ENCODE data around the gene RNU5D-1.

RNU5D-1 gene

GRCh38 chr1:44730741-44731512 is at the start of gene RNU5D-1:
Gene RNU5D-1 (minus strand): TSS chr1:44731170.
- Histone ChIP-seq H3K4me1 (ENCODE audit: control insufficient read depth, insufficient read depth, low read length) (no peaks in the 10 kb centered on the region), H3K36me3 (ENCODE audit: control insufficient read depth in 2 of 2, insufficient read depth in 1 of 2, low read length in 2 of 2) (no peaks in the 10 kb centered on the region), H3K4me3 (ENCODE audit: low read depth, low read length) (no peak within 1 kb of the TSS; the same call in 1 of the 2 replicates), H3K27ac (ENCODE audit: extremely low read depth, low read depth, low read length) (peak within 1 kb of the TSS; percentile 94), H3K9me3 (ENCODE audit: control insufficient read depth, insufficient read depth, low read depth, low read length) (no peaks in the 10 kb centered on the region)
- ChIA-PET POLR2A (interaction anchor here (0.6 to 5.2 kb wide), 22 partner anchors 8 to 975 kb away, joined by 3 to 102 read pairs (median 4); partner anchors contain the start of genes ARMH1, BEST4, HECTD3 and KIF2C), CTCF (interaction anchor here (0.6 to 7.9 kb wide), 39 partner anchors 7 to 791 kb away, joined by 3 to 87 read pairs (median 4); partner anchors contain the start of genes ARMH1, BEST4, KIF2C and MUTYH)
- TF ChIP-seq SETDB1 (IDR thresholded peaks at IDR 0.05; ENCODE audit: insufficient read length, low read length) = peak; percentile 82
- TF ChIP-seq ZIC2 (tag by site-specific recombination; IDR thresholded peaks at IDR 0.05) = no peak
- TF ChIP-seq ZNF148 (tag by site-specific recombination; IDR thresholded peaks at IDR 0.05; ENCODE audit: borderline replicate concordance) = no peak
- peak; percentile 23; the same call in 1 of the 2 replicates for TF ChIP-seq YY1 (tag by site-specific recombination; IDR thresholded peaks at IDR 0.05)
- 0 out of 2 replicates have a peak, but pooled peaks have one; percentile 12 for TF ChIP-seq HIC1 (tag by site-specific recombination; IDR thresholded peaks at IDR 0.05)
- no peak for TF ChIP-seq ZNF791 (tag by site-specific recombination; IDR thresholded peaks at IDR 0.05)
- no peak; the same call in 1 of the 2 replicates for TF ChIP-seq KLF8 (tag by site-specific recombination; IDR thresholded peaks at IDR 0.05)
- TF ChIP-seq ZNF112 (tag by site-specific recombination; IDR thresholded peaks at IDR 0.05) = no peak
- TF ChIP-seq ZNF544 (tag by site-specific recombination; IDR thresholded peaks at IDR 0.05) = no peak
- no peak for TF ChIP-seq ZNF280C (tag by site-specific recombination; IDR thresholded peaks at IDR 0.05)
- TF ChIP-seq PRDM2 (tag by site-specific recombination; IDR thresholded peaks at IDR 0.05; ENCODE audit: borderline replicate concordance) = no peak
- TF ChIP-seq OSR2 (tag by site-specific recombination; IDR thresholded peaks at IDR 0.05) = peak; percentile 68
- TF ChIP-seq ZNF701 (tag by site-specific recombination; IDR thresholded peaks at IDR 0.05) = no peak
- peak; percentile 71 for TF ChIP-seq GFI1B (tag by site-specific recombination; IDR thresholded peaks at IDR 0.05)
- no peak for TF ChIP-seq REST (tag by site-specific recombination; IDR thresholded peaks at IDR 0.05)
- no peak for TF ChIP-seq YY2 (tag by site-specific recombination; IDR thresholded peaks at IDR 0.05)
- peak; percentile 77 for TF ChIP-seq PATZ1 (tag by site-specific recombination; IDR thresholded peaks at IDR 0.05)
